ENCODE data around the gene SP8.

Gene SP8

GRCh38 chr7:20748853-20749252, 37.8 kb downstream of the SP8 start:
- DNase-seq = no peak

- DNase-seq = no peak
Measured at GRCh38 chr7:20747001-20747400, 39.7 kb downstream of the SP8 start.

GRCh38 chr7:20745702-20746101, 41.0 kb downstream of the SP8 start:
- no peak for DNase-seq

GRCh38 chr7:20744954-20745446, 41.7 kb downstream of the SP8 start:
- no peak for DNase-seq

GRCh38 chr7:20742913-20743312, 43.8 kb downstream of the SP8 start:
- no peak for DNase-seq

- DNase-seq = no peak
Measured at GRCh38 chr7:20741801-20742200, 44.9 kb downstream of the SP8 start.

GRCh38 chr7:20738518-20739481, 47.9 kb downstream of the SP8 start:
- no peak for DNase-seq

- no peak for DNase-seq
Measured at GRCh38 chr7:20737840-20738448, 48.7 kb downstream of the SP8 start.

GRCh38 chr7:20735346-20736065, 51.2 kb downstream of the SP8 start:
- no peak for DNase-seq
